NCI-H146 treated with DMSO at 0.1 percent for 48 hours (cell line): ENCODE data around the gene OTUD7B.

Experiments used
- DNase-seq: peaks from one replicate; lab custom pipeline; 2025; ENCODE audit not compliant: unreplicated experiment; lab: John Stamatoyannopoulos, UW

The OTUD7B gene

GRCh38 chr1:149925345-149925744 is 85.2 kb downstream of the OTUD7B start:
- DNase-seq = no peak

DNA sequence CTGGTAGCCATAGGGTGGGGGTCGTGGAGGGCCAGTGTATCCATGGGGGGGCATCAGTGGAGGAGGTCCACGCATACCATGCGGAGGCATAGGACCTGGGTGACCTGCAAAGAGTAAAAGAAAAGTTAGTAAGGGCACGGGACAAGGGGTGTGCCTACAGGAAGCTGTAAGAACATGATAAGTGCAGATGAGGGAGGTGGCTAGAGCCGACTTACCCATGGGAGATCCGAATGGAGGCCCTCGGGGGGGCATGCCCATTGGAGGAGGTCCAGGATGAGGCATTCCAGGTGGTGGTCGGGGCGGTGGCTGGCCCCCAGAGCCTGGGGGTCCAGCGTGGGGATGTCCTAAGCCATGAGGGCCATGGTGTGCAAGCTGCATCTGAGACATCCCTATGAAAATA is 86.9 kb downstream of the OTUD7B start:
- no peak for DNase-seq

DNA sequence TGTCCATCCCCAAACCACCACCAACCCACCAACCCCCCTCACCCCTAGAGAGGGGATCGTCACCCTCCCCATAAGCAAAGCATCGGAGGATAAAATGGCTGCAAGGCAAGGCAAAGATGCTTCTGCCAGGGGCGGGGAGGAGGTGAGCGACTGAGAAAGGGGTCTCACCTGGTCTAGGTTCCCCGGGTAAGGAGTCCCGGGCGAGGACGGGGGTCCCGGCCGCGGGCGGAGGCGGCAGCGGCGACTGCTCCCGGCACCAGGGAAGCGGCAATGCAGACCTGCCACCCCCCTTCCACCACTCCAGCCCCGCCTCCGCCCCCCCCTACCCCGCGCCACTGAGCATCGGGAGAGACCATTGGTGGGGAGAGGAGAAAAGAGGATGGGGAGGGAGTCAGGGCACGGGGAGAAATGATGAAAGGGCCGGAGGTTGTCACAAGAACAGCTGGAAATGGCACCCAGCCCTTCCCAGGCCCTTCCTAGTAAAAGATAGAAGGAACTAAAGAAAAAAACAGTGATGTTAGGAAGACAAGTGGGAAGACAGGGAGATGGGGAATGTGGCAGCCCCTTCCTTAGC is 92.9 kb downstream of the OTUD7B start, which contains the start of gene SV2A:
Gene SV2A, minus strand, starts transcription at position 274 of the 574 bp plus-strand sequence. CDS start 4,004 bp downstream, outside the sequence.
- peak; percentile 52 for DNase-seq

DNA sequence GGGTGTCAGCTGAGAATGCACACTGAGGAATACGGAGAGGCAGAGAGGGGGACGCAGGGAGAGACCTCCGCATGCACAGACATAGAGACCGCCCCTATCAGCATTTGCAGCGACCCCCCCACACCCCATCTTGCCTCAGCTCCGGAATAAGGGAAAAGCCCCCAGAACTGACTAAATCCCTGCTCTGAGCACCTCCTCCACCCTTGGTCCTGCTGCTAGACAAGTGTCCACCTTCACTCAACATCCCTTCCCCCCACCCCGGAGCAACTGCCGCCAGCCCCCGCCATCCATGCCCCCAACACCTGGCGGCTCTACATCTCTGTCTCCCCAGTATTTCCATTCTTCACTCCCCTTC is 93.7 kb downstream of the OTUD7B start:
- no peak for DNase-seq

- DNase-seq = no peak
Observed at GRCh38 chr1:149916193-149916897, 94.2 kb downstream of the OTUD7B start.

GRCh38 chr1:149915429-149916192 is 94.9 kb downstream of the OTUD7B start:
- no peak for DNase-seq

DNA sequence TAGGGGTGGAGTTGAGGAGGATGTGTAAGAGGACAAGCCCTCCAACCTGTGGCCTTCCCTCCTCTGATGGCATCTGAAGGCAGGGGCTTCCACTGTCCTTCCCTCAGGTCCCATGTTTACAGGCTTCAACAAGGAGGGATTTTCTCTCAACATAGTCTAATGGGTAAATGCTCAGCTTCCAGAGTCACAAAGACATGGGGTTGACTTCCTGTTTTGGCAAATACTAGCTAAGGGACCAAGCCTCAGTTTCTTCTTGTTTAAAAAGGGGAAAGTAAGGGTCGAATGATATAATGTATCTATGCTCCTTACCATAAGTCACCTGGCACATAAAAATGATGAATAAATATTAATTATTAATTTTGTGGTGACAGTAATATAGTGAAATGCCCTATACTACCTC is 96.0 kb downstream of the OTUD7B start:
- no peak for DNase-seq

- DNase-seq = no peak
Observed at GRCh38 chr1:149906570-149907075, 103.9 kb downstream of the OTUD7B start.

GRCh38 chr1:149903836-149904491 is 106.6 kb downstream of the OTUD7B start:
- DNase-seq = no peak

DNA sequence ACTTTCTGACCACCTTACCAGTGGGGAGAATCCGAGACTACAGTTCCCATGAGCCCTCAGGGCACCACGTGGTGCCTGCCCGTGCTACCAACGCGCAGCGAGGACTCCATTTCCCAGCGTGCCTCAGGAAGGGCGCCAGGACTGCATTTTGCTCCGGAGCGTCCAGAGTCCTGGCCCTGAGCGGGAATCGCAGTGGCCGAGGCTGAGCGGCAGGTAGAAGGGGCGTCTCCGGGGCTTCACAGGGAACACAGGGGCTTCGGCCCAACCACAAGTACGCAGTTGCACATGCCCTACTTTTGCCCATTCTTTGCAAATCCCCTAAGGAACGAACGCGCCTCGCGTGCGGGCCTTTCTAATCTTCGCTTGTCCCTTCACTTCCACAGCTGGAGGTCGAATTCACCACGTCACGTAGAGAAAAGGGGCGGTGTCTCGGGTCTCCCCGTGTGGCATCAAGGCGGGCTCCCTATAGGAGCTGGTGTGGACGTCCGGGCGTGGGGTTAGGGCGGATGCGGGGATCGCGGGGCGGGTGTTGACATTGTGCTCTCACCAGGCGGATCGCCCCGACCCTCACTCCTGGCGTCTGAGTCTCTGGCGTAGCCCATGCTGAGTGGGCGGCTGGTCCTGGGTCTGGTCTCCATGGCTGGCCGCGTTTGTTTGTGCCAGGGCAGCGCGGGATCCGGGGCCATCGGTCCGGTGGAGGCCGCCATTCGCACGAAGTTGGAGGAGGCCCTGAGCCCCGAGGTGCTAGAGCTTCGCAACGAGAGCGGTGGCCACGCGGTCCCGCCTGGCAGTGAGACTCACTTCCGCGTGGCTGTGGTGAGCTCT is 110.9 kb downstream of the OTUD7B start, which contains the start of gene BOLA1:
Gene BOLA1, plus strand, starts transcription at position 109 of the 825 bp plus-strand sequence. Its CDS starts 492 bp downstream, at position 601.
- peak; percentile 85 for DNase-seq

DNA sequence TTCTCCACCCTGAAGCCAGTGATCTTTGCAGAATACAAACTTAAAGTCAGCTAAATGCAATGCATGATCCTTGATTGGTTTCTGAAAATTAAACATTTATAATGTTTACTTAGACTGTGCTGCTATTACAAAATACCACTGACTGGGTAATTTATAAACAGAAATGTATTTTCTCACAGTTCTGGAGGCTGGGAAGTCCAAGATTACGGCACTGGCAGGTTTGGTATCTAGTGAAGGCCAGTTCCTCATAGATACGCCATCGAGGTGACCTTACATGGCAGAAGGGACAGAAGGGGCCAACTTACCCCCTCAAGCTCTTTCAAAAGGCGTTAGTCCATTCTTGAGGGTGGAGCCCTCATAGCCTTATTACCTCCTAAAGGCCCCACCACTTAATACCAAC is 114.0 kb downstream of the OTUD7B start:
- DNase-seq = no peak

DNA sequence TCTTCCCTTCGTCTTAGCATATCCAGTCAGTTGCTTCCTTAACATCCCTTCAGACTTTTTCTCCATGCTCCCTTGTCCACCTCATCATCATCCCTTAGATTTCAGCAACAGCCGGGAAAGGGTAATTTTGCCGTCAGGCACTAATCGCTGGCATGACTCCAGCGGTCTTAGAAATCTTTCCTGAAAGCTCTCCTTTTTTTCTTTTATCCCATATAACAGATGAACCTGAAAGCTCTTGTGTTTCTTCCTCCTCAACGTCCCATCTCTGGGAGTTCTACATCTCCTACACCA is 121.6 kb downstream of the OTUD7B start:
- peak; percentile 53 for DNase-seq

- DNase-seq = peak; percentile 88
Observed at GRCh38 chr1:149888247-149888998, 122.1 kb downstream of the OTUD7B start.
